ENCODE results near the gene PRKCA.

PRKCA gene

DNA sequence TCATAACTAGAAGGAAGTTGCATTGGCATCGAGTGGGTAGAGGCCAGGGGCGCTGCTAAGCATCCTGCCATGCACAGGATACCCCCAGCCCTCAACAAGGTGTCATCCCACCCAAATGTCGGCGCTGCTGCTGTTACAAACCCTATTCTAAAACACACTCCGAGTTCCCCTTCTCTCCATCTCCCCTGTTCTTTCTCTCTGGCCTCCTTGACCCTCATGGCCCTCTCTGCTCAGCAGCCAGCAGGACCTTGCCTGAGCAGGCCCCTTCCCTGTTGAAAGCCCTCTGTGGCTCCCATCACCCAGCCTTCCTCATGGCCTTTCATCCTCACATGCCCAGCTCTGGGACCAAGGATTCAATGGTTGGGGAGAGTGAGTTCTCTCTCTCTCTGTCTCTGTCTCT, 510.2 kb downstream of the PRKCA start:
- DNase-seq = no peak
- H3K4me3 Mint-ChIP-seq = no peak overlapping the region
- H3K36me3 Mint-ChIP-seq (ENCODE audit: low read depth) = peaks cover 4% of the 10 kb centered on the region
- H3K4me1 Mint-ChIP-seq = peaks cover 8% of the 10 kb centered on the region
- H3K27ac Mint-ChIP-seq = no peak overlapping the region
- peaks cover 1% of the 10 kb centered on the region for H3K9me3 Mint-ChIP-seq
- H3K27me3 Mint-ChIP-seq = peaks cover 3% of the 10 kb centered on the region
- no peak for ATAC-seq

DNA sequence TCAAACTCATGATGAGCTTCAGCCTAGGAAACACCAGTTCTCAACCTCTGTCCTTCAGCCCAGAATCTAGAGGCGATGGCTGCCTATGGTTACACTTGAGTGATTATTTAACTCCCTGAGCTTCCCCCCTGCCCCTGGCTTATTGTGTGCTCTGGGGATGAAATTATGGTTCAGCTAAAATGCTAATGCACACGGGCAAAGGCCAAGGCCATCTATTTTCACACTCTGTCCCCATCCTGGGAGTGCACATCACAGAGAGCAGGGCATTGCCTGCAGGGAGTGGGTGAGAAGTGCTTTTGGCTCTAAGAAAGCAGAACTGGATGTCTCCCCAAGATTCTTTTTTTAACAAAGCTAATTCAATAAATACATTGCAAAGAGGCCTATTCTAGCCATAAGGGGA, 510.9 kb downstream of the PRKCA start:
- peaks cover under 1% of the 10 kb centered on the region for H3K4me1 Mint-ChIP-seq
- H3K9me3 Mint-ChIP-seq = peaks cover 5% of the 10 kb centered on the region
- ATAC-seq (no peak), DNase-seq (no peak)
- H3K27ac Mint-ChIP-seq = no peak overlapping the region
- H3K36me3 Mint-ChIP-seq (ENCODE audit: low read depth) = no peaks in the 10 kb centered on the region
- H3K27me3 Mint-ChIP-seq = no peaks in the 10 kb centered on the region
- H3K4me3 Mint-ChIP-seq = no peak overlapping the region

DNA sequence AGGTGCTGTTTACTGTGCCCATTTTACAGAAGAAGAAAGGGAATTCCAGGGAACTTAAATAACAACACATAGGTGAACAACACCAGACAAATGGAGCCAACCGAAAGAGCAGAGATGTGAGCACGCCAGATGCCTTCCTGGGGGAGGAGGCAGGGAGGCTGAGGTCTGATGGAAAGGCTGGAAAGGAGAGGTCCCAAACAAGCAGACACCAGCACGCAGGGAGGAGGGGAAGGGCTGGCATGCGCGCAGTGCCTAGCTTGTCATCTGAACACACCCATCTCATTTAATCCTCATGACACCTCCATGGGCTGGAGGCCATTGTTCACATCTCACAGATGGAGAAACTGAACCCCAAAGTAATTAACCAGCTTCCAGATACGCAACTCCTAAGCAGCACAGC, 511.6 kb downstream of the PRKCA start:
- no peaks in the 10 kb centered on the region for H3K36me3 Mint-ChIP-seq (ENCODE audit: low read depth)
- H3K27ac Mint-ChIP-seq = no peak overlapping the region
- H3K9me3 Mint-ChIP-seq = peaks cover 5% of the 10 kb centered on the region

DNA sequence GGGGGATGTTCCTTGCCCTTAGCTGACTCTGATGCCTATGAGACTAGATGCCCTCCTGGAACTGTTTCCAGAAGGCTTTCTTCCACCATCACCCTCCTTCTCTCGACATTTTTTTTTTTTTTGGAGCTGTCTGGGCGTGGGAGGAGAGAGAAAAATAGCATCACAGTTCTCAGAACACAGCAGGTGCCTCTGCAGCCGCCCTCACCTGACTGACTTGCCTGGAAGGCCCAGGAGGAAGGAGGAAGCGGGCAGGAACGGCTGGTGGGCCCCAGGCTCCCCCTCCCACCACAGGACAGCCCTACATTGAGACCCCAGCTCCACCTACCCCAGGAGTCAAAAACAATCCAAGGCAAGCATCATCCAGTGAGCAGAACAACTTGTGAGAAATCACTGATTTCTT, 512.2 kb downstream of the PRKCA start:
- H3K27ac Mint-ChIP-seq = no peak overlapping the region
- DNase-seq (no peak), ATAC-seq (no peak)
- no peak overlapping the region for H3K4me3 Mint-ChIP-seq
- peaks cover 5% of the 10 kb centered on the region for H3K9me3 Mint-ChIP-seq
- H3K4me1 Mint-ChIP-seq = no peaks in the 10 kb centered on the region
- H3K27me3 Mint-ChIP-seq = no peaks in the 10 kb centered on the region
- H3K36me3 Mint-ChIP-seq (ENCODE audit: low read depth) = no peaks in the 10 kb centered on the region

More for the DNA sequence above, 511.6 kb downstream of the PRKCA start:
- Mint-ChIP-seq H3K4me3 (no peak overlapping the region), H3K27me3 (no peaks in the 10 kb centered on the region), H3K4me1 (no peaks in the 10 kb centered on the region)
- DNase-seq (no peak), ATAC-seq (no peak)

DNA sequence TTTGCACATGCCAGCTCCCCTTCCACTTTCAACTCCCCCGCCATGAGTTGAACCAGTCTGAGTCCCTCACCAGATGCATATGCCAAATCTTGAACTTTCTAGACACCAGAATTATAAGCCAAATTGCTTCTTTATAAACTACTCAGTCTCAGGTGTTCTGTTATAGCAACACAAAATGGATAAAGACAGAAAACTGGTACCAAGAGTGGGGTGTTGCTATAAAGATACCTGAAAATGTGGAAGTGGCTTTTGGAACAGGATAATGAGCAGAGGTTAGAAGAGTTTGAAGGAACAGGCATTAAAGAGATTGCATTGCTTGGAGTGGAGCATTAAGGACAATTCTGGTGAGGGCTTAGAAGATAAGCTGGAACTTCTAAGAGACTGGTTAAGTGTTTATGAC, 515.3 kb downstream of the PRKCA start:
- ATAC-seq (no peak), DNase-seq (no peak)
- H3K36me3 Mint-ChIP-seq (ENCODE audit: low read depth) = no peaks in the 10 kb centered on the region
- no peaks in the 10 kb centered on the region for H3K4me1 Mint-ChIP-seq
- H3K27ac Mint-ChIP-seq = no peak overlapping the region
- H3K4me3 Mint-ChIP-seq = no peak overlapping the region
- peaks cover 5% of the 10 kb centered on the region for H3K9me3 Mint-ChIP-seq
- H3K27me3 Mint-ChIP-seq = peaks cover 2% of the 10 kb centered on the region

DNA sequence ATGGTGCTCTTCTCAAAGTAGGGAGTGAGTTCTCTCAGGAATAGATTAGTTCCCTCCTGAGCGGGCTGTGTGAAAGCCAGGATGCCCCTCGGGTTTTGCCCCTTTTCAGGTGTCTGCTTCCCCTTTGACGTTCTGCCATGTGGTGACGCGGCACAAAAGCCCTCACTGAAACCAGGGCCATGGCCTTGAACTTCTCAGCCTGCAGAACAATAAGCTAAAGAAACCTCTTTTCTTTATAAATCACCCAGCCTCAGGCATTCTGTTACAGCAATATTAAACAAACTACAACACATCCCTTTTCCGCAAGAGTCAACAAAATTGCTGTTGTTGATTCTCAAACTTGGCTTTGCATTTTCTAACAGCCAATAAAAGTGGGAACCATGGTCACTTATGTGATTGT, 517.1 kb downstream of the PRKCA start:
- no peaks in the 10 kb centered on the region for H3K4me1 Mint-ChIP-seq
- H3K4me3 Mint-ChIP-seq = no peak overlapping the region
- peaks cover 5% of the 10 kb centered on the region for H3K9me3 Mint-ChIP-seq
- no peaks in the 10 kb centered on the region for H3K36me3 Mint-ChIP-seq (ENCODE audit: low read depth)
- ATAC-seq (no peak), DNase-seq (no peak)
- no peak overlapping the region for H3K27ac Mint-ChIP-seq
- peaks cover 2% of the 10 kb centered on the region for H3K27me3 Mint-ChIP-seq

DNA sequence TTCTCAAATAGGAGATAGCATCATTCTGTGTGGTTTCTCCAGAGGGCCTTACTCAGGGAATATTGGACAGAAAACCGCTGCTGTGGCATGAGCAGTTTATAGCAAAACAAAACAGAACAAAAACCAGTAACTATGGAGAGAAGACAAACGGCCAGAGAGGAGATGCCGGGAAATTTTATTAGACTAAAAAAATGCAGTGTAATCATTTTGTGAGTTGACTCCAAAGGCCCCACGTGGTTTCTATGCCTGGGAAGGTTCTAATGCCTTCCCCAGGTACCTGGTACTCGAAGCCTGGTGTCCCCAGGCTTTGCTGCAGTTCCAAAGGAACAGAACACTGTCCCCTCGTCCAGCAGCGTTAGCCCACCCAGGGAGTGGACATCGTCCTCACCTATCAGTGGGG, 519.6 kb downstream of the PRKCA start:
- Mint-ChIP-seq H3K4me3 (no peak overlapping the region), H3K27ac (no peak overlapping the region)

DNA sequence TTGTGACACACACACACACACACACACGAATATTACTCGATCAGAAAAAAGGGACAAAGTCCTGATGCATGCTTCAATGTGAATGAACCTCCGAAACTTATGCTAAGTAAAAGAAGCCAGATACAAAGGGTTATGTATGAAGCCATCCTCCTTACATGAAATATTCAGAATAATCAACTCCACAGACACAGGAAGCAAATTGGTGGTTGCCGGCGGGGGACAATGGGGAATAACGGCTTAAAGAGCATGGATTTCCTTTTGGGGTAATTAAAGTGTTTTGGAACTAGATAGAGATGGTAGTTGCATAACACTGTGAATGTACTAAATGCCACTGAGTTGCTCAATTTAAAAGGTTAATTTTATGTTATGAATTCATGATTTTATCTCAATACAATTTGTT, 524.4 kb downstream of the PRKCA start:
- peaks cover 35% of the 10 kb centered on the region for H3K27me3 Mint-ChIP-seq
- peaks cover 2% of the 10 kb centered on the region for H3K4me1 Mint-ChIP-seq
- ATAC-seq (no peak), DNase-seq (no peak)
- no peak overlapping the region for H3K4me3 Mint-ChIP-seq
- no peaks in the 10 kb centered on the region for H3K9me3 Mint-ChIP-seq
- H3K36me3 Mint-ChIP-seq (ENCODE audit: low read depth) = no peaks in the 10 kb centered on the region
- no peak overlapping the region for H3K27ac Mint-ChIP-seq

More for the DNA sequence above, 519.6 kb downstream of the PRKCA start:
- DNase-seq (no peak), ATAC-seq (no peak)
- H3K4me1 Mint-ChIP-seq = no peaks in the 10 kb centered on the region
- H3K36me3 Mint-ChIP-seq (ENCODE audit: low read depth) = no peaks in the 10 kb centered on the region
- peaks cover 5% of the 10 kb centered on the region for H3K9me3 Mint-ChIP-seq
- H3K27me3 Mint-ChIP-seq = peaks cover 9% of the 10 kb centered on the region

DNA sequence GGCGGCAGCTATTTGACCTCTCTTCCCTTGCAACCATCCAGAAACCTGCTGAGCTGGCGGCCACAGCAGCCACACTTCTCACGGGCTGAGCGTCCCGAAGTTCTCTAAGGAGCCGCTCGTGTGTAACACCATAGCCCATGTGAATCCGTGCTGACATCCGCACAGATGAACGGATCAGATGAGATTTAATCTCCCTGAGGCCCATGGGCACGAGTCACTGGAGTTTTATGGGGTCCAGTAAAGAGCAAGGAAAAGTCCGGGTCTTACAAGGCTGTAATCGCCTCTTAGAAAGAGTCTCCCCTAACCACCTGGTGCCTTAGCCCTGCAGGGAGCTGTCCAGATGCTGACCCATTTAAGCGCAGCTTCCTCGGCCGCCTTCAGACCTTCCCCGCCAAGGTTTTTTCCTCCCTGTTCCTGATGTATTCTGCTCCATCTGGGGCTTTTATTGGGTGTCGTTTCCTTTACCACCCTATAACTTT, 527.0 kb downstream of the PRKCA start:
- H3K36me3 Mint-ChIP-seq (ENCODE audit: low read depth) = no peaks in the 10 kb centered on the region
- peaks cover 2% of the 10 kb centered on the region for H3K4me1 Mint-ChIP-seq
- ATAC-seq (no peak), DNase-seq (peak; percentile 21)
- H3K4me3 Mint-ChIP-seq = no peak overlapping the region
- no peaks in the 10 kb centered on the region for H3K9me3 Mint-ChIP-seq
- H3K27me3 Mint-ChIP-seq = peaks cover 57% of the 10 kb centered on the region
- no peak overlapping the region for H3K27ac Mint-ChIP-seq

DNA sequence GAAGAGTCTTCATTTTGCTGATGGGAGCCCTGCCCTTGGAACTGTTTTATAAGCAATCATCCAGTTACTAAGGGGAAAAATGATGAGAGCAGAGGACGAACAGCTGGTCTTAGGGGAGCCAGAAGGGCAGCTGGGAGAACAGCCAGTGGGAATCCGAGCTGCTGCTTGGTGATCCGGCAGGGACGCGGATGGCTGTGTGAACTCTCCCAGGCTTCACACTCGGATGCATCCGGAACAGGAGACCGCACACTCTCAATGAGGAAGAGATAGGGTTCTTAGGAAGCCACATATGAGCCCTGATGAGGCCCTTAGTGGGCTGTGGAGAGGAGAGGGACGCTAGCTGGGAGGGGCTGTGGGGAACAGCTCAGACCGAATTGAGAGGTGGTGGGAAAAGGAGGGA, 527.5 kb downstream of the PRKCA start:
- no peaks in the 10 kb centered on the region for H3K36me3 Mint-ChIP-seq (ENCODE audit: low read depth)
- no peak overlapping the region for H3K27ac Mint-ChIP-seq
- no peak for DNase-seq
- no peak overlapping the region for H3K4me3 Mint-ChIP-seq
- H3K27me3 Mint-ChIP-seq = peaks cover 59% of the 10 kb centered on the region
- peaks cover 2% of the 10 kb centered on the region for H3K4me1 Mint-ChIP-seq
- no peaks in the 10 kb centered on the region for H3K9me3 Mint-ChIP-seq
- no peak for ATAC-seq

DNA sequence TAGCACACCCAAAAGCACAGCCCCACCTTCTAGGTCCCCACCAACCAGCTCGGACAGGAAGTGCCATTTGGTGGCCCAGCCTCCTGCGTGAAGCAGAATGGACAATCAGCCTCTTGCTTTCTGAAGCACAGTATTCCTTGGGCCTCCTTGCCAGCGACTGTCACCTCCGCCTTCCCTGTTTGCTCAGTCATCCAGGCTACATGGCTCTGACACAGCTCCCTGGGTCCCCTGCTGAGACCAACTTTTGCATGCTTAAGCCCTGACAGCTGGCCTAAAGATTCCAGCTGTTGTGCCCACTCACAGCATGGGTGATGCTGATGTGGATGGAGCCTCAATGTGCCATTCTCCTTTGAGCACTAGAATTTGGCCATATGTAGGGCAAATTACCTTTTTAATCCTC, 528.0 kb downstream of the PRKCA start:
- DNase-seq (no peak), ATAC-seq (no peak)
- Mint-ChIP-seq H3K9me3 (no peaks in the 10 kb centered on the region), H3K4me1 (peaks cover 2% of the 10 kb centered on the region), H3K4me3 (no peak overlapping the region), H3K27ac (no peak overlapping the region), H3K36me3 (ENCODE audit: low read depth) (no peaks in the 10 kb centered on the region), H3K27me3 (peaks cover 61% of the 10 kb centered on the region)

DNA sequence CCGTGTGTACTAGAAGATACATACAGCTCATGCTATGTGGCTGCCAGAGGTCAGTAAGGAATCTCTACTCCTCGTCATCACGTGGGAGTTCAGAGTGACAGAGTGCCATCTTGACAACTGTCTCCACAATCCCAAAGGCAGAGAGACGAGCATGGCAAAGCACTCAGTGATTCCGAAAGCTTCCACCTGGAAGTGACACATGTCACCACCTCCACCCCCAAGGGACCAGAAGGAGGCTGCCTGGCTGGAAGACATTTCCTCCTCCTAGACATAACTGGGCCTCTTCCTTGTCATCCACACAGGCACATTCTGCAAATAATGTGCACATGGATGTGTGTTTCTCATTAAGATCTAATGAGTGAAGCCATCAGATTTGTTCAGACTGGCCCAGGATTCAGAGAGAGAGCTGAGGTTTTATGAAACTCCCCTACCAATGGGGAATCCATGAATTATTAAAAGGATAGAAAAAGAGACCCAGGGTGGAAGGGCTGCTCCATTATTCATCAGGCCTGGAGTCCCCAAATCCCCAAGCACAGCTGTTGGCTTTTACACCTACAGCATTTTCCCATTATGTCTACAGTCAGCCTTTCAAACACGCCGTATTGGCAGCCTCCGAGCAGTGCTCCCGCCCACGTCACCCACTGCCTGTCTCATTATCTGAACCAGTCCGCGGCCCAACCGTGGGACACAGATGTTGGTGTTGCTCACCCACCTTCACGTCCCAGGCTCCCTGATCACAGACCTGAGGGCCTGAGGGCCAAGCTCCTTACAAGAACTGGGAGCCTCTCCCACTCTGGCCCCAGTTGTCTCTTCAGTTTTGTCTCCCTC, 529.2 kb downstream of the PRKCA start:
- peaks cover 2% of the 10 kb centered on the region for H3K4me1 Mint-ChIP-seq
- DNase-seq = no peak
- peaks cover 65% of the 10 kb centered on the region for H3K27me3 Mint-ChIP-seq
- ATAC-seq = no peak
- no peak overlapping the region for H3K27ac Mint-ChIP-seq
- no peaks in the 10 kb centered on the region for H3K36me3 Mint-ChIP-seq (ENCODE audit: low read depth)
- H3K9me3 Mint-ChIP-seq = no peaks in the 10 kb centered on the region
- no peak overlapping the region for H3K4me3 Mint-ChIP-seq

DNA sequence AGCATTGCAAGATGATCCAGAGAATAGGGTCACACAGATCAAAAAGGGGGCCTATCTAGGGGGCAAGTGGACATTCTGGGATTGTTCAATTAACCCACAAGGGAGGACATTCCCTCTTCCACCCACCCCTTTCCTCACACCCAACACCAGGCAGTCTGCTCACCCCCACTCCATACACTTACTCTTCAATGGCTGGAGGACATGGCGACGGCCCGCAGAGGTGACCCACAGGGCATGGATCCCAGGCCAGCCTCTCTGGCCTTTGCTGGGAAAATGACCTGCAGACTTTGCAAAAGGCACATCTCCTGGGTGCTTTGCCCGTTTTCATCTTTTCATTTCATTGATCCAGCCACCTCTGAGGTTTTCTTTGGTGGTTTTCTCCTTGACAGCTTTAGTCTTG, 530.8 kb downstream of the PRKCA start:
- peaks cover 61% of the 10 kb centered on the region for H3K27me3 Mint-ChIP-seq

DNA sequence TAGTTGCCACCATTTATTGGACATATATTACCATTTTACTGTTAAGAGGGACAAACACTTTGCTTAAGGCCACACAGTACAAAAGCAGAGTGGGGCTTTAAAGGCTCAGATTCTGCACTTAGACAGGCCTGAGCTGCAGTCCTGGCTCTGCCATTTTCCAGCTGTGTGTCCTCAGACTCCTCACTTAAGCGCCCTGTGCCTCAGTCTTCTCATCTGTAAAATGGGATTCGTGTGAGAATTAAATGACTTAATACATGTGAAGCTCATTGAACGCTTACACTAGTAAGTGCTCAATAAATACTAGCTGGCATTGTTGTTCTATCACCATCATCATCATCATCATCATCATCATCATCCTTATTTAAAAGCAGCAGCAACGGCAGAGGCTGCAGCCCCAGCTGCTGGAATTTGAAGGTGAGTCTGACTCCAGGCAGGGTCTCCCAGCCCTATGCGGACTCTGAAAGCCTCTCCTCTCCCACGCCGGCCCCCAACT, 532.1 kb downstream of the PRKCA start:
- no peak for DNase-seq
- Mint-ChIP-seq H3K27me3 (peaks cover 52% of the 10 kb centered on the region), H3K36me3 (ENCODE audit: low read depth) (no peaks in the 10 kb centered on the region), H3K27ac (no peak overlapping the region), H3K9me3 (no peaks in the 10 kb centered on the region), H3K4me3 (no peak overlapping the region), H3K4me1 (peaks cover 2% of the 10 kb centered on the region)
- no peak for ATAC-seq

More for the DNA sequence above, 530.8 kb downstream of the PRKCA start:
- no peaks in the 10 kb centered on the region for H3K36me3 Mint-ChIP-seq (ENCODE audit: low read depth)
- H3K4me3 Mint-ChIP-seq = no peak overlapping the region
- DNase-seq (no peak), ATAC-seq (no peak)
- no peak overlapping the region for H3K27ac Mint-ChIP-seq
- peaks cover 2% of the 10 kb centered on the region for H3K4me1 Mint-ChIP-seq
- H3K9me3 Mint-ChIP-seq = no peaks in the 10 kb centered on the region

DNA sequence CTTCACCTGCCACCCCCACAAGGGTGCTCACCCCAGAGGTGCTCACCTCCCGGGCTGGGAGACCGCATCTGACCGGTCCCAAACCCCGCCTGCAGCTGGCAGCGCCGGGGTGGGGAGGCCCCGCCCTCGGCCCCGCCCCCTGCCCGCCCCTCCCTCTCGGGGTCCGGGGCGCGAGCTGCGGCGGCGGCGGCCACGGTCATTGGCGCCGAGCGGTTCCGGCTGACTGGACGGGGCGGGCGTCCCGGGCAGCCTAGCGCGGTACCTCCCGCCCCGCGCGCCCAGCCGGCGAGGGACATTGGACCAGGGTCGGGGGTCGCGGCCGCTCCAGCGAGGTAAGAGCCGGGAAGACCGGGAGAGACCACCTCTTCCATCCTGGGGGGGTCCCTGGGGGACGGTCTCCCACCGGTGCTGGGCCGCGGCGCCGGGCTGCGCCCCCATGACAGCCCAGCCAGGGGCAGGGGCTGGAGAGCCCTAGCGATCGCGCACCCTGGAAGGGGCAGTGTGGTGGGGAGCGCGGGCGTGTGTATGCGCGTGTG, 532.6 kb downstream of the PRKCA start, which contains the start of gene CACNG5:
Gene CACNG5 (plus strand): TSS at position 199 of the 536 bp plus-strand sequence. CDS start 42,216 bp downstream, outside the sequence.
- no peak within 1 kb of the TSS for H3K27ac Mint-ChIP-seq
- DNase-seq = no peak
- ATAC-seq = no peak
- no peaks in the 10 kb centered on the region for H3K36me3 Mint-ChIP-seq (ENCODE audit: low read depth)
- H3K27me3 Mint-ChIP-seq = peaks cover 48% of the 10 kb centered on the region
- peaks cover under 1% of the 10 kb centered on the region for H3K4me1 Mint-ChIP-seq
- no peaks in the 10 kb centered on the region for H3K9me3 Mint-ChIP-seq
- no peak within 1 kb of the TSS for H3K4me3 Mint-ChIP-seq
